ENCODE data around the gene CFAP57.

DNA sequence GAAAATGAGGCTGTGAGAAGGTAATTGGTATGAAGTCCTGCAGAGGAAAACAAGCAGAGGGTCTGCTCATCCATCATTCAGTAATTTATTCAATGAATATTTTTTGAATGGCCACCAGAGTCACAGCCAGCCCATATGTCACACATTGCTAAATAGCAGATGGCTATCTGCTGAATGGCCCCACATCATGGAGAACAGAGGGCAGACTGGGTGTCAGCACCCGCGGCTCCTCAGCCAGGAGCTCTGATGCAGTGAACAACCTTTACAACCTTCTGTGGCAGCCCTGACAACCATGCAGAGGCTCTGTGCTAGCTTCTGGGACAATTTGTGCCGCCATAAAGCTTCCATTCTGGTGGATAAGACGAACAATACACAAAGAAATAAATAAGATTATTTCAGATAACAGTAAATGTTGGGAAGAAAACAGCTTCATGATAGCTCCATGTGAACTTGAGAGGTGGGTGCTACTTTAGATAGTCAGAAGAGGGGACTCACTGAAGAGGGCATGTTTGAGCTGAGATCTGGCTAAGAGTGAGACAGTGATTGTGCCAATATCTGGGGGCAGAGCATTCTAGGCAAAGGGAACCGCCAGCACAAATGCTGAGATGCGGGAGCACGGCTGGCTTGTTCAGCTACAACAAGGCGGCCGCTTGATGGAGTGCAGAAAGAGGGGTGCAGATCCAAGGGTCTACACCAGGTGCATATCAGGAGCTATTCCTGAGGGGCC, 116.1 kb downstream of the CFAP57 start:
- no peak for TF ChIP-seq POLR2AphosphoS5 (IDR thresholded peaks at IDR 0.05; ENCODE audit: low read depth, low read length)
- no peak for TF ChIP-seq POU2F2 (IDR thresholded peaks at IDR 0.05; ENCODE audit: low read depth, low read length)
- no peak for TF ChIP-seq POLR2A (IDR thresholded peaks at IDR 0.05; ENCODE audit: low read depth, low read length)
- TF ChIP-seq TAF1 (IDR thresholded peaks at IDR 0.05; ENCODE audit: low read depth, low read length) = no peak
- no peak for TF ChIP-seq SPI1 (IDR thresholded peaks at IDR 0.05; ENCODE audit: low read depth, low read length)
- no peak for TF ChIP-seq PAX5 (IDR thresholded peaks at IDR 0.05; ENCODE audit: insufficient read depth, low read length, severe bottlenecking)

Data from GM12891 (cell line).